ENCODE results near the gene NSUN2. TPM values are rescaled to one million over a fixed set of nuclear protein-coding genes. Genes with fewer than 3 reads are reported as not detected.

The NSUN2 gene
- total and polyA plus RNA-seq, 2 of the 4 experiments (the other 2 are of a cell fraction), result 51.1 to 61.1 TPM

DNA sequence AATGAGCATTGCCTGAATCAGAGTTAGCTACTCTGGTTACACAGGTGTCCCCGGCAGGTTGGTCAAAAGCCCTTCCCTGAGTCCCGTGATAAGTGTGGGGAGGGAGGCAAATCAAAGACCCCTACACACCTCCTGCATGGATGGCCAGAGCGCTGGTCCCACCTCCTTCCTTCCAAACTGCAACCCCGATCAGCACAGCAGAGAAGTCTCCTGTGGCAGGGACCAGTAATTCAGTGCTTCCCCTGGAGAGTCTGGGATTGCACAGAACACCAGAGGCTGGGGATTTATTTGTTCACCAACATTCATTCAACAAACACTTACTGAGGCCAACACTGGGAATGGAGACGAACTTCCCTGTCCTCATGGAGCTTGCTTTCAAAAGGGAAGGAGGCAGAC is 46.2 kb downstream of the NSUN2 start:
- H3K36me3 ChIP-seq (ENCODE audit: control insufficient read depth, insufficient read depth, low read length), result no peaks in the 10 kb centered on the region
- no peaks in the 10 kb centered on the region for H3K79me1 ChIP-seq (ENCODE audit: low read depth in 1 of 2, low read length in 2 of 2)
- no TSS peak for BruUV-seq (replicated peaks)
- ChIA-PET POLR2A (ENCODE audit: unreplicated experiment) (no interaction called here), CTCF (no interaction called here)
- H2AK5ac ChIP-seq (ENCODE audit: low read depth, low read length), result no peak overlapping the region
- no peak overlapping the region for H4K91ac ChIP-seq (ENCODE audit: insufficient read depth, low read depth, low read length)
- H3K9me1 ChIP-seq (ENCODE audit: insufficient read depth, low read length), result no peaks in the 10 kb centered on the region
- H3K18ac ChIP-seq (ENCODE audit: low read depth, low read length), result no peak overlapping the region
- DNase-seq (no peak), ATAC-seq (ENCODE audit: low read depth) (no peak)
- no peaks in the 10 kb centered on the region for H4K20me1 ChIP-seq (ENCODE audit: insufficient read depth, low read length)
- no peak overlapping the region for H2BK15ac ChIP-seq (ENCODE audit: low read depth, low read length)
- 70% methylated on average over 2 of the region's 5 CpGs; no CpG with 5 or more reads in 1 of the 2 experiments for WGBS, 2 experiments (ENCODE audit: extremely low coverage in 2 of 2, insufficient read length in 1 of 2)
- no peak overlapping the region for H2BK120ac ChIP-seq (ENCODE audit: low read depth, low read length)
- H3K14ac ChIP-seq (replicated peaks; ENCODE audit: low read depth, low read length), result no peak overlapping the region
- dilution Hi-C loops (cut with HindIII; ENCODE audit: low sequenced_read_pairs, unreplicated experiment) (no loop called here), intact Hi-C loops (cut with micrococcal nuclease) (no loop called here), in situ Hi-C loops (cut with MboI; ENCODE audit: low sequenced_read_pairs) (no loop called here)
- no peak overlapping the region for H3K23ac ChIP-seq (ENCODE audit: low read depth, low read length)
- no peak overlapping the region for H4K8ac ChIP-seq (ENCODE audit: low read depth in 2 of 2, low read length in 2 of 2)
- H3K56ac ChIP-seq (ENCODE audit: extremely low read depth, insufficient read depth, low read length), result no peak overlapping the region
- H3K27me3 ChIP-seq (ENCODE audit: control insufficient read depth, insufficient read depth, low read length), result peaks cover 36% of the 10 kb centered on the region
- no peak overlapping the region for H2AFZ ChIP-seq (replicated peaks; ENCODE audit: low read length, poor library complexity)
- H2BK5ac ChIP-seq (ENCODE audit: low read depth, low read length, poor library complexity, severe bottlenecking), result no peak overlapping the region
- no peak overlapping the region for H2BK20ac ChIP-seq (ENCODE audit: low read depth, low read length)
- no peak overlapping the region for H4K5ac ChIP-seq (ENCODE audit: low read depth, low read length)
- no peak overlapping the region for H3K4me3 ChIP-seq (ENCODE audit: insufficient read depth, low read depth, low read length)
- TF ChIP-seq CEBPB (IDR thresholded peaks at IDR 0.05; ENCODE audit: low read depth, low read length), result no peak
- no peak overlapping the region for H3K4ac ChIP-seq (ENCODE audit: low read depth, low read length)
- H2AK9ac ChIP-seq (replicated peaks; ENCODE audit: low read depth, low read length, poor library complexity), result no peak overlapping the region
- no peak overlapping the region for H3K27ac ChIP-seq (ENCODE audit: insufficient read depth, low read length)
- H3K9ac ChIP-seq (ENCODE audit: low read depth, low read length), result no peak overlapping the region
- no peak overlapping the region for H3K4me2 ChIP-seq (ENCODE audit: low read depth, low read length)
- peaks cover 5% of the 10 kb centered on the region; the same call in 1 of the 2 replicates for H3K4me1 ChIP-seq (ENCODE audit: control insufficient read depth, insufficient read depth, low read length)
- no peaks in the 10 kb centered on the region for H3K9me3 ChIP-seq (ENCODE audit: control insufficient read depth, insufficient read depth, low read length)
